HTR-8/SVneo (cell line): ENCODE results near the gene MKNK2.

Experiments
- DNase-seq: peaks from one replicate; pipeline ENCODE4 v3.0.0; 2011; ENCODE audit warnings: low spot score, mixed read lengths; ENCODE audit not compliant: insufficient read length
- FAIRE-seq: peaks from 2 replicates; lab custom pipeline; 2011; peaks lifted over from hg19 to GRCh38; lab: Jason Lieb, UNC

Gene MKNK2

GRCh38 chr19:2059422-2060201, 8.6 kb upstream of the MKNK2 start:
- FAIRE-seq, result no peak
- DNase-seq, result no peak

GRCh38 chr19:2058570-2059421, 7.8 kb upstream of the MKNK2 start:
- no peak for FAIRE-seq
- no peak for DNase-seq

DNA sequence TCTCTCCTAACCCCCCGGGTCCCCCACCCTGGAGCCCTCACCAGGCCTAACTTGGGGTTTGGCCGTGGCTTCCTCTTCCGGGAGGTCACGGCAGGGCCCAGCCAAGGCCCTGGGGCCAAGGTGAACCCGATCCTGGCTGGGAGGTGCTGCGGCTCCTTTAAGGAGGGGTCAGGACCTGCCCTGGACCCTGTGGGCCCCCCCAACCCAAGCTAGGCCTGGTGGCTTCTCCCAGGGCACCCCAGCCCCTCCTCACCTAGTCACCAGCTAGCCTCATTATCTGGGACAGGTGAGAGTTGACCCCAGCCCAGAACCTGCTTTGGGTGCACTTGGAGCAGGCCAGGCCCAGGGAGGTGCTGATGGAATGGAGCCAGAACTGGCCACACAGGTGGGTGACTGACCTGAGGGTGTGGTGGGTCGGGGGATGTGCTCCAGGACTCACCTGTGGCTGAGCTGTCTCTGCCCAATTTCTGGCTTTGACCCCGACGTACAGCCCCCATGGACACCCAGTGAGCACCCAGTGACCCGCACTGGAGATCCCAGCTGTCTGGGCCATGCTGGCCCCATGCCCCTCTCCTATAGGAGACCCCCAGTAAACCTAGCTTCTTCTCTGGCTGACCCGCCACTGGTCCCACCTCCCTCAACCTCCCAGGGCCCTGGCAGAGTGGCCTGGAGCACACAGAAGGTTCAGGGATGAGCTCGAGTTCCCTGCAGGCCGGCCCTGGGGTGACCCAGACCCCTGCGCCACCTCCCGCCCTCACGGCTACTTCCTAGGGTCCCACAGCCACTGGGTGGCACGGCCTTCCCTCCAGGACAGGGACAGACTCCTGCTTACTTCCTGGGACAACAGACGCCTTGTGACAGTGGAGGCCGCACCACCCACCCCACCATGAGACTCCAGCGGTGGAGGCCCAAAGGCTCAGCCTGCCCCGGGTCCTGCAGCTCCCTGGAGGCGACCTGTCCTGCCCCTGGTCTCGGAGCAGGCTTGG, 6.7 kb upstream of the MKNK2 start:
- DNase-seq, result no peak
- no peak for FAIRE-seq

GRCh38 chr19:2056837-2057192, 5.8 kb upstream of the MKNK2 start:
- no peak for FAIRE-seq
- no peak for DNase-seq

GRCh38 chr19:2055931-2056836, 5.1 kb upstream of the MKNK2 start:
- no peak for DNase-seq

GRCh38 chr19:2054763-2055162, 3.7 kb upstream of the MKNK2 start:
- FAIRE-seq, result no peak
- no peak for DNase-seq

More at GRCh38 chr19:2055931-2056836, 5.1 kb upstream of the MKNK2 start:
- FAIRE-seq, result peak; percentile 13

- no peak for DNase-seq
- no peak for FAIRE-seq
These were observed 2.8 kb upstream of the MKNK2 start for GRCh38 chr19:2053601-2054389.

DNA sequence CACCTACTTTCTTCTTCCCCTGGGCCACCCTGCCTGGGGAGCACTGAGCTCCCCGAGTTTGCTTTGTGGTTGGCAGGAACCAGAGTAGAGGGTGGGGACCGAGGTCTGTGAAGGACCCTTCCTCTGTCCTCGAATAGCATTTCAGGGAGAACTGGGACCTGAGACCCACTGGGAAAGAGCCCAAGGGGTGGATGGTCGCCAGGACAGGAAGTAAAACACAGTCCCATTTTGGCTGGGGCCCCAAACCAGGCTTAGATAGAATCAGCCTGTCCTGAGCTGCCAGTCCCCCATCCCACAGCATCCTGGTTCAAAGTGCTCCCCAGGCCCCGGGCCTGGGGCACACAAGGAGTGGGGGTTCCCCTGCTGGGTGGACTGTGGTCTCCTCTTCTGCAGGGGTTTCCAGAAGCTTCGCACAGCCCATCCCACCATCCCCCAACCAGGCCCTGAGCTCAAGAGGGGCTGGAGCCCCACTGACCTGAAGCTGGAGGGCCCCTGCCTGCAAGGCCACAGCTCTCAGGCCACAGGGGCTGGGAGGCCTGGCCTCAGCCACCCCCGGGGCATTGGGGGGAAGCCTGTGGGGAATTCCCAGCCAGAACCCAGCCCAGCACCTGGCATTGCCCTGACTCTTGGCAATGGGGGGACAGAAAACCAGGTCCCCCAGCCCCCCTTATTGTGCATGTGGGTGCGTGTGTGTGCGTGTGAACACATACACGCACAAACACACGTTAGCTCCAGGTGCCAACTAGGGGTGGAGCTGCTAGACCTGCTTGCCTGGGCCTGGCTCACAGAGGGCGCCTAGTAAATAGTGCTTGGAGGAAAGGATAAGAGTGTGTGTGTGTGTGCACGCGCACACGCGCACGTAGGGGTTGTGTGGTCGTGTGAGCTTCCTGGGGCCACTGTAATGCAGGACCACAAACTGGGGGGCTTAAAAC, 995 bp upstream of the MKNK2 start:
- FAIRE-seq, result peak; percentile 54

DNA sequence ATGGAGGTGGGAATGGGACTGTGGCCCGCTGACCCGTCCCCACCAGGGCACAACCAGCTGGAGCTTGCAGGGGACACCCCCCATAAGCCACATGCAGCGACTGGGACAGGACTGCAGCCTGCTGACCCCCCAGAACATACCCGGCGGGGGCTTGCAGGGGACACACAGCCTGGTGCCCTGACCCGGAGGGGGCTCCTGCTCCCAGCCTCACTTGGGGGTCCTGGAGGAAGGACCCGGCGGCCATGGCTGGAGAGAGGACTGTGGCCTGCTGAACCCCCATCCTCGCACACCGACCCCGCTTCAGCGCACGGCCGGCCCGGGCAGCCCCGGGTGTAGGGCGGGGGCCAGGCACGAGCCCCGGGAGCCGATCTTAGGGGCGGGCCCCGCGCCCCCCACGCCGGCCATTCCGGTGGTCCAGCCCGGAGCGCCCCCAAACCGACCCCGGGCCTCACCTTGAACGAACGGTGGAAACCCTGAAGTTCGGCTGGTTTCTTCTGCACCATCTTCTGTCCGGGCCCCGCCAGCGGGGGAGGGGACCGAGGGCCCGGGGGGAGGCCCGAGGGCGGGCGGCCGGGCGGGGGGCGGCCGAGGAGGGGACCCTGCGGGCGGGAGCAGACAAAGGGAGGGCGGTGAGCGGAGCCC, 574 bp downstream of the MKNK2 start:
- FAIRE-seq, result no peak
- no peak for DNase-seq

More for the DNA sequence above, 995 bp upstream of the MKNK2 start:
- DNase-seq, result no peak

DNA sequence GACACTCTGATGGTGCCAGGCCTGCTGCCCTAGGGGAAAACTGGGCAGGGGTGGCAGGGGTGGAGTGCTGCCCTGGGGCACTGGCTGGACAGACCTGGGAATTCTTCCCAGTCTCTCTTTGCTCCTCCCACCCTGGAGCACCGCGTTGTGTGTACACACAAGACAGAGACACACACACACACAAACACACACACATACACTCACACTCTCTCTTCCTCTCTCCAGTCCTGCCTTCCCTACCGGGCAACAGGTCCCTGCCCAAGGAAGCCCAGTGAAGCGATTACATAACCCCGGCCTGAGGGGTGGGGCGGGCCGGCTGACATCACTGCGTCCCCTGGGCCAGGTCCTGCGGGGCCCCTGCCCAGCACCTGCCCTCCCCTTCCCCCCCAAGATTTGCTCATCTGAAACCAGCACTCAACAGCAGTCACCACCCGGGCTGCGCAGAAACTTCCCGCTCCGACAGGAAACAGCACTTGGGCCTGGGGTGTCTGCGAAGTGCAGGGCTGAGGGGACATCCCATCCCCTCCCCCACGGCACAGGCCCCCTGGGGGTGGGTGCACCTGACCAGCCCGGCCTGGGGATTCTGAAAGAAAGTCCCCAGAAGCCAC, 1.2 kb downstream of the MKNK2 start:
- peak; percentile 67 for FAIRE-seq
- peak; percentile 41 for DNase-seq

- DNase-seq, result no peak
These were observed 1.9 kb downstream of the MKNK2 start for GRCh38 chr19:2048959-2049740.

GRCh38 chr19:2048104-2048958, 2.7 kb downstream of the MKNK2 start:
- no peak for DNase-seq
- FAIRE-seq, result no peak

More at GRCh38 chr19:2048959-2049740, 1.9 kb downstream of the MKNK2 start:
- FAIRE-seq, result no peak

- no peak for FAIRE-seq
- DNase-seq, result no peak
These were observed 3.5 kb downstream of the MKNK2 start for GRCh38 chr19:2047449-2048103.

DNA sequence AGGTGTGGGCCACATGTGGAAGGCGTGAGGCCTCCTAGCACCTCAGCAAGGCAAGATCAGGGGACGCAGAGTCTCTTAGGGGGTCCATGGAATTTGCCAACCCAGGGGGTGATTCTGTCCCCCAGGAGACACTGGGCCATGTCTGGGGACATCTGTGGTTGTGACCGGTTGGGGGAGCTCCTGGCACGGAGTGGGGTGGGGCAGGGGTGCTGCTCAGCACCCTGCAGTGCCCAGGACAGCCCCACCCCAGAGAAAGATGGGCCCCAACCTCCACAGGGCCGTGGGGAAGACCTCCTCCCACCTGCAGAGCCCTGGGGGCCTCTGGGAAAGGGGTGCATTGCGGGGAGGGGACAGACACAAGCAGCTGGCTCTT, 4.0 kb downstream of the MKNK2 start:
- FAIRE-seq (no peak), DNase-seq (no peak)
